GM10266 (cell line): ENCODE data around the gene AIF1.
A peak's percentile ranks its signal among the peaks of the same experiment; 100 is the strongest.

ENCODE experiments used
- DNase-seq: peaks from one replicate; pipeline ENCODE4 v3.0.0; 2012; ENCODE audit errors: extremely low spot score
- CTCF ChIP-seq: IDR thresholded peaks from 2 replicates; pipeline ENCODE4 v1.5.1; 2012; ENCODE audit warnings: mild to moderate bottlenecking, low read depth; ENCODE audit not compliant: control insufficient read depth, insufficient read depth; ENCODE audit errors: missing control alignments

AIF1 gene

GRCh38 chr6:31573239-31574105 is 41.6 kb upstream of the AIF1 start:
- no peak for TF ChIP-seq CTCF
- DNase-seq = no peak

GRCh38 chr6:31574106-31575061 is 40.6 kb upstream of the AIF1 start:
- DNase-seq = no peak
- peak; percentile 48 for TF ChIP-seq CTCF

- DNase-seq = peak; percentile 83
- TF ChIP-seq CTCF = no peak
Measured at GRCh38 chr6:31575335-31575901, 39.6 kb upstream of the AIF1 start, which contains the start of gene TNF. Gene TNF (plus strand): TSS chr6:31575565. CDS start chr6:31575742, 177 bp downstream.

GRCh38 chr6:31575952-31576685 is 38.9 kb upstream of the AIF1 start:
- DNase-seq = no peak
- TF ChIP-seq CTCF = no peak

- no peak for TF ChIP-seq CTCF
- DNase-seq = peak; percentile 65
Measured at GRCh38 chr6:31576897-31577578, 38.0 kb upstream of the AIF1 start.

GRCh38 chr6:31577579-31577966 is 37.5 kb upstream of the AIF1 start:
- no peak for TF ChIP-seq CTCF
- no peak for DNase-seq
